ENCODE results near the gene ALG1.
"Not testable (repeated sequence)": the region's sequence is repeated elsewhere in the genome, so short reads cannot be mapped to it uniquely, and the experiment has no call there.

GRCh38 chr16:5099174-5099573 is 27.5 kb downstream of the ALG1 start:
- TF ChIP-seq CTCF (IDR thresholded peaks at IDR 0.05; ENCODE audit: insufficient read depth, low read depth, low read length); EZH2 (IDR thresholded peaks at IDR 0.05; ENCODE audit: insufficient read depth, low read length): not testable (repeated sequence)

Data from astrocyte (in vitro differentiated cells and primary cell).